SK-N-SH treated with all-trans-retinoic acid at 6 μM for 48 hours (cell line): ENCODE results near the gene ZNF91.

Source experiments
- ATAC-seq: fragments of 200-7000 bp; cut with Tn5 transposase; 3 replicates; pipeline ENCODE4 v1.9.1; 2020; ENCODE audit warnings: mild to moderate bottlenecking, moderate library complexity
- ARNTL ChIP-seq: fragments of 450-650 bp; formaldehyde crosslinking; IDR thresholded peaks from 2 replicates; pipeline ENCODE4 v1.5.0; 2020; ENCODE audit warnings: low read depth, mild to moderate bottlenecking, moderate library complexity, borderline replicate concordance
- BACH2 ChIP-seq: fragments of 250-450 bp; sonication (Bioruptor Pico); IDR thresholded peaks from 2 replicates; pipeline ENCODE4 v1.9.0; 2021; ENCODE audit warnings: mild to moderate bottlenecking, borderline replicate concordance
- CSDC2 ChIP-seq: fragments of 250-450 bp; sonication (Bioruptor Pico); IDR thresholded peaks from 2 replicates; pipeline ENCODE4 v1.5.0; 2020; ENCODE audit warnings: mild to moderate bottlenecking, moderate library complexity
- ESRRG ChIP-seq: fragments of 250-450 bp; sonication (Bioruptor Pico); IDR thresholded peaks from 2 replicates; pipeline ENCODE4 v1.6.1; 2021; ENCODE audit warnings: mild to moderate bottlenecking
- ISL1 ChIP-seq: fragments of 250-450 bp; sonication (Bioruptor Pico); IDR thresholded peaks from 2 replicates; pipeline ENCODE4 v2.1.2; 2022; ENCODE audit warnings: mild to moderate bottlenecking, moderate library complexity
- OSR1 ChIP-seq: fragments of 250-450 bp; sonication (Bioruptor Pico); IDR thresholded peaks from 2 replicates; pipeline ENCODE4 v1.8.0; 2022; ENCODE audit warnings: moderate library complexity, mild to moderate bottlenecking, inconsistent platforms
- POU6F1 ChIP-seq: fragments of 250-450 bp; sonication (Bioruptor Pico); IDR thresholded peaks from 2 replicates; pipeline ENCODE4 v1.8.0; 2021; ENCODE audit warnings: low read depth, mild to moderate bottlenecking, moderate library complexity, borderline replicate concordance
- PPARA ChIP-seq: fragments of 250-450 bp; sonication (Bioruptor Pico); IDR thresholded peaks from 2 replicates; pipeline ENCODE4 v1.5.0; 2020; ENCODE audit warnings: mild to moderate bottlenecking, borderline replicate concordance
- RARB ChIP-seq: fragments of 250-450 bp; sonication (Bioruptor Pico); IDR thresholded peaks from 2 replicates; pipeline ENCODE4 v1.8.0; 2021; ENCODE audit warnings: mild to moderate bottlenecking, moderate library complexity
- SNAI2 ChIP-seq: fragments of 250-450 bp; sonication (Bioruptor Pico); IDR thresholded peaks from 2 replicates; pipeline ENCODE4 v1.5.0; 2020; ENCODE audit warnings: mild to moderate bottlenecking, moderate library complexity
- TCF4 ChIP-seq: fragments of 250-450 bp; sonication (Bioruptor Pico); IDR thresholded peaks from 2 replicates; pipeline ENCODE4 v1.8.0; 2021; ENCODE audit warnings: mild to moderate bottlenecking, moderate library complexity, borderline replicate concordance
- TOX ChIP-seq: fragments of 250-450 bp; sonication (Bioruptor Pico); IDR thresholded peaks from 2 replicates; pipeline ENCODE4 v1.8.0; 2021; ENCODE audit warnings: mild to moderate bottlenecking, moderate library complexity, borderline replicate concordance
- ZC3H10 ChIP-seq: fragments of 250-450 bp; sonication (Bioruptor Pico); IDR thresholded peaks from 2 replicates; pipeline ENCODE4 v1.5.1; 2021; ENCODE audit warnings: mild to moderate bottlenecking, moderate library complexity
- ZFP3 ChIP-seq: fragments of 250-450 bp; sonication (Bioruptor Pico); IDR thresholded peaks from 2 replicates; pipeline ENCODE4 v1.5.0; 2020; ENCODE audit warnings: mild to moderate bottlenecking, moderate library complexity
- ZFP30 ChIP-seq: fragments of 450-650 bp; formaldehyde crosslinking; IDR thresholded peaks from 2 replicates; pipeline ENCODE4 v1.5.0; 2022; ENCODE audit warnings: mild to moderate bottlenecking, moderate library complexity
- ZNF565 ChIP-seq: fragments of 450-650 bp; formaldehyde crosslinking; conservative IDR thresholded peaks from 2 replicates; pipeline ENCODE4 v1.5.0; 2020; ENCODE audit warnings: low read depth, mild to moderate bottlenecking, moderate library complexity
- ZNF70 ChIP-seq: fragments of 450-650 bp; formaldehyde crosslinking; IDR thresholded peaks from 2 replicates; pipeline ENCODE4 v1.5.0; 2020; ENCODE audit warnings: mild to moderate bottlenecking, moderate library complexity
- ZNF8 ChIP-seq: fragments of 450-650 bp; formaldehyde crosslinking; IDR thresholded peaks from 2 replicates; pipeline ENCODE4 v1.5.0; 2020; ENCODE audit warnings: mild to moderate bottlenecking, moderate library complexity
- TF ChIP-seq, protein P1 (sequence below): fragments of 250-450 bp; sonication (Bioruptor Pico); IDR thresholded peaks from 2 replicates; pipeline ENCODE4 v1.8.0; 2020; ENCODE audit warnings: mild to moderate bottlenecking, moderate library complexity, borderline replicate concordance
- TF ChIP-seq, protein P2 (sequence below): fragments of 250-450 bp; sonication (Bioruptor Pico); IDR thresholded peaks from 2 replicates; pipeline ENCODE4 v1.5.1; 2021; ENCODE audit warnings: mild to moderate bottlenecking, moderate library complexity

The ZNF91 gene

DNA sequence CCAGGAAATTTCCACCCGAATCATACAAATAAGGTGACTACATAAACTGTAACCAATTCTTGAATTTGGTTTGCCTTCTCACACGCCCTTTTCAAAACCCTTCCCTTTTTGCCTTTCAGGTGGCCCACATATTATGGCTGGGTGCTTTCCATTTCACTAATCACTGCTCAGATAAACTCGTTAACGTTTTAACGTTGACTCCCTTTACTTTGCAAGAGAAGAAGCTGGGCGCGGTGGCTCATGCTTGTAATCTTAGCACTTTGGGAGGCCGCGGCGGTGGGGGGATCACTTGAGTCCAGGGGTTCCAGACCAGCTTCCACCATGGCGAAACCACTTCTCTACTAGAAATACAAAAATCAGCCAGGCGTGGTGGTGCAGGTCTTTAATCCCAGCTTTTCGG is 19.8 kb upstream of the ZNF91 start:
- TF ChIP-seq ZFP3 (CRISPR knock-in tag) (no peak), ESRRG (CRISPR knock-in tag) (no peak), ZNF8 (CRISPR knock-in tag) (no peak), PPARA (no peak), ZNF70 (no peak), BACH2 (CRISPR knock-in tag) (no peak), POU6F1 (CRISPR knock-in tag) (no peak), SNAI2 (CRISPR knock-in tag) (no peak), ZC3H10 (CRISPR knock-in tag) (no peak), ISL1 (no peak), CSDC2 (CRISPR knock-in tag) (no peak)
- TF ChIP-seq, protein P1, sequence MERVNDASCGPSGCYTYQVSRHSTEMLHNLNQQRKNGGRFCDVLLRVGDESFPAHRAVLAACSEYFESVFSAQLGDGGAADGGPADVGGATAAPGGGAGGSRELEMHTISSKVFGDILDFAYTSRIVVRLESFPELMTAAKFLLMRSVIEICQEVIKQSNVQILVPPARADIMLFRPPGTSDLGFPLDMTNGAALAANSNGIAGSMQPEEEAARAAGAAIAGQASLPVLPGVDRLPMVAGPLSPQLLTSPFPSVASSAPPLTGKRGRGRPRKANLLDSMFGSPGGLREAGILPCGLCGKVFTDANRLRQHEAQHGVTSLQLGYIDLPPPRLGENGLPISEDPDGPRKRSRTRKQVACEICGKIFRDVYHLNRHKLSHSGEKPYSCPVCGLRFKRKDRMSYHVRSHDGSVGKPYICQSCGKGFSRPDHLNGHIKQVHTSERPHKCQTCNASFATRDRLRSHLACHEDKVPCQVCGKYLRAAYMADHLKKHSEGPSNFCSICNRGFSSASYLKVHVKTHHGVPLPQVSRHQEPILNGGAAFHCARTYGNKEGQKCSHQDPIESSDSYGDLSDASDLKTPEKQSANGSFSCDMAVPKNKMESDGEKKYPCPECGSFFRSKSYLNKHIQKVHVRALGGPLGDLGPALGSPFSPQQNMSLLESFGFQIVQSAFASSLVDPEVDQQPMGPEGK (CRISPR knock-in tag): no peak
- peak; percentile 15 for ATAC-seq

- TF ChIP-seq ZFP3 (CRISPR knock-in tag) (no peak), PPARA (no peak), OSR1 (CRISPR knock-in tag) (no peak), ISL1 (no peak), ARNTL (CRISPR knock-in tag) (no peak), RARB (CRISPR knock-in tag) (no peak), ZFP30 (CRISPR knock-in tag) (no peak), ZNF8 (CRISPR knock-in tag) (no peak), ZNF565 (CRISPR knock-in tag) (no peak), SNAI2 (CRISPR knock-in tag) (no peak)
- TF ChIP-seq, protein P2, sequence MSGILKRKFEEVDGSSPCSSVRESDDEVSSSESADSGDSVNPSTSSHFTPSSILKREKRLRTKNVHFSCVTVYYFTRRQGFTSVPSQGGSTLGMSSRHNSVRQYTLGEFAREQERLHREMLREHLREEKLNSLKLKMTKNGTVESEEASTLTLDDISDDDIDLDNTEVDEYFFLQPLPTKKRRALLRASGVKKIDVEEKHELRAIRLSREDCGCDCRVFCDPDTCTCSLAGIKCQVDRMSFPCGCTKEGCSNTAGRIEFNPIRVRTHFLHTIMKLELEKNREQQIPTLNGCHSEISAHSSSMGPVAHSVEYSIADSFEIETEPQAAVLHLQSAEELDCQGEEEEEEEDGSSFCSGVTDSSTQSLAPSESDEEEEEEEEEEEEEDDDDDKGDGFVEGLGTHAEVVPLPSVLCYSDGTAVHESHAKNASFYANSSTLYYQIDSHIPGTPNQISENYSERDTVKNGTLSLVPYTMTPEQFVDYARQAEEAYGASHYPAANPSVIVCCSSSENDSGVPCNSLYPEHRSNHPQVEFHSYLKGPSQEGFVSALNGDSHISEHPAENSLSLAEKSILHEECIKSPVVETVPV (CRISPR knock-in tag): no peak
- ATAC-seq: no peak
These were observed 14.9 kb upstream of the ZNF91 start for GRCh38 chr19:23410155-23410554.

- TF ChIP-seq BACH2 (CRISPR knock-in tag): no peak
- TF ChIP-seq TCF4 (CRISPR knock-in tag): peak; percentile 47; the same call in 1 of the 2 replicates
- TF ChIP-seq, all 23 proteins: peak for 1
- ATAC-seq: no peak; the same call in 2 of the 3 replicates
These were observed 14.2 kb upstream of the ZNF91 start for GRCh38 chr19:23409392-23410048.

GRCh38 chr19:23407616-23408133 is 12.4 kb upstream of the ZNF91 start:
- TF ChIP-seq, protein P1 (CRISPR knock-in tag): no peak
- no peak for TF ChIP-seq ARNTL (CRISPR knock-in tag)
- TF ChIP-seq BACH2 (CRISPR knock-in tag): no peak
- no peak for TF ChIP-seq TOX
- no peak for TF ChIP-seq POU6F1 (CRISPR knock-in tag)
- TF ChIP-seq ESRRG (CRISPR knock-in tag): no peak
- ATAC-seq: no peak
